Stomach (tissue), 9 donors: ENCODE measurements around the gene TMPRSS3. TPM values are rescaled to one million over a fixed set of nuclear protein-coding genes. Genes with fewer than 3 reads are reported as not detected.

ENCODE experiments used
- DNase-seq, 2 donors: peaks; one replicate each; pipeline versions ENCODE4 v3.0.0 to v3.0.0-alpha.2; 2013 to 2019
- H3K27ac ChIP-seq, 5 donors: fragments of 200-600 bp in 4 of 5; sonication (generic) in 4 of 5; one replicate each; pipeline ENCODE4 v1.5.1; 2013 to 2019; ENCODE audit warnings: mild to moderate bottlenecking in 1 of 5, moderate library complexity in 1 of 5
- H3K27me3 ChIP-seq, 3 donors: fragments of 200-600 bp; sonication (generic); one replicate each; pipeline ENCODE4 v1.5.1; 2017 to 2019; ENCODE audit warnings: mixed run types in 1 of 3
- H3K36me3 ChIP-seq, 4 donors: fragments of 200-600 bp; sonication (generic); 1 replicate in 3 of 4; 2 replicates in 1 of 4; pipeline ENCODE4 v1.5.1; 2016 to 2019
- H3K4me1 ChIP-seq, 4 donors: fragments of 200-600 bp; sonication (generic); one replicate each; pipeline ENCODE4 v1.5.1; 2016 to 2019
- H3K4me3 ChIP-seq, 4 donors: fragments of 200-600 bp; sonication (generic) in 3 of 4; one replicate each; pipeline ENCODE4 v1.5.1; 2016 to 2019; ENCODE audit warnings: mild to moderate bottlenecking in 1 of 4
- H3K9me3 ChIP-seq, 4 donors: fragments of 200-600 bp; sonication (generic); one replicate each; pipeline ENCODE4 v1.5.1; 2016 to 2019
- CTCF ChIP-seq, 7 experiments: fragments of 450-650 bp in 4 of 7; fragments of 200-600 bp in 3 of 7; sonication (generic) in 3 of 7; IDR thresholded peaks; one replicate each; pipeline ENCODE4 v1.5.1; 2016 to 2019; ENCODE audit warnings: antibody characterized with exemption in 7 of 7, control low read depth in 2 of 7, mild to moderate bottlenecking in 1 of 7
- EP300 ChIP-seq: sonication (generic); formaldehyde crosslinking; IDR thresholded peaks from one replicate; pipeline ENCODE4 v1.6.1; 2017; ENCODE audit warnings: antibody characterized with exemption
- POLR2A ChIP-seq, 4 donors: fragments of 450-650 bp; IDR thresholded peaks; one replicate each; pipeline ENCODE4 v1.6.1; 2016; ENCODE audit warnings: antibody characterized with exemption in 4 of 4, control low read depth in 2 of 4, mild to moderate bottlenecking in 1 of 4, moderate library complexity in 1 of 4
- POLR2AphosphoS5 ChIP-seq, 3 donors: sonication (generic); formaldehyde crosslinking; IDR thresholded peaks; one replicate each; pipeline ENCODE4 v1.6.1; 2016; ENCODE audit warnings: antibody characterized with exemption in 3 of 3
- WGBS, 5 donors: extraction: QIAGEN DNeasy Blood & Tissue Kit in 3 of 5; methylation state at CpG; one replicate each; pipeline versions ENCODE4 v1.1.5 to v1.1.7; 2013 to 2018; 5-methylcytosine and 5-hydroxymethylcytosine counted together
- intact Hi-C: fragments of 100-400 bp; cut with DNase I; formaldehyde crosslinking; loops from one replicate; pipeline ENCODE4 v1.15.1; 2023; ENCODE audit warnings: low total_unique reads
- polyA plus RNA-seq, 3 donors: library from polyadenylated mRNA; stranded (reverse); fragments of 200-250 nt; gene quantifications; one replicate each; pipeline ENCODE4 v1.2.3, GENCODE V29; 2013
- total RNA-seq, 5 donors: library from RNA; depleted of rRNA; stranded (reverse); fragments of >200 nt; gene quantifications; one replicate each; pipeline versions ENCODE4 v1.1.0 to v1.2.3, GENCODE V29; 2014 to 2016
- donor health status: healthy with polysubstance abuse.
- donor health status: Bipolar disorder and iron deficiency.
- donor health status: healthy.

TMPRSS3 gene
- total and polyA plus RNA-seq, 8 donors: 0.45 to 37.9 (median 3.9) TPM; not detected in 1

- intact Hi-C loops: no loop called here
- WGBS, 5 donors: 76 to 89% (median 86%) methylated on average over 16 to 17 of the region's 17 CpGs
- H3K9me3 ChIP-seq: peaks cover 0 to 12% (median 5%) of the 10 kb centered on the region in 4 donors
- no peaks in the 10 kb centered on the region for H3K36me3 ChIP-seq
- peaks cover 0 to 39% (median 0%) of the 10 kb centered on the region in 3 donors for H3K27me3 ChIP-seq
- DNase-seq: no peak
- TF ChIP-seq POLR2A (IDR thresholded peaks at IDR 0.05): no peak
- TF ChIP-seq CTCF (IDR thresholded peaks at IDR 0.05): no peak
- no peak for TF ChIP-seq POLR2AphosphoS5 (IDR thresholded peaks at IDR 0.05)
- TF ChIP-seq EP300: no peak
- H3K4me3 ChIP-seq: no peak overlapping the region
- peaks cover 13 to 33% (median 23%) of the 10 kb centered on the region in 4 donors for H3K4me1 ChIP-seq
- no peak overlapping the region for H3K27ac ChIP-seq
Measured at GRCh38 chr21:42379426-42380215, 16.2 kb downstream of the TMPRSS3 start.

DNA sequence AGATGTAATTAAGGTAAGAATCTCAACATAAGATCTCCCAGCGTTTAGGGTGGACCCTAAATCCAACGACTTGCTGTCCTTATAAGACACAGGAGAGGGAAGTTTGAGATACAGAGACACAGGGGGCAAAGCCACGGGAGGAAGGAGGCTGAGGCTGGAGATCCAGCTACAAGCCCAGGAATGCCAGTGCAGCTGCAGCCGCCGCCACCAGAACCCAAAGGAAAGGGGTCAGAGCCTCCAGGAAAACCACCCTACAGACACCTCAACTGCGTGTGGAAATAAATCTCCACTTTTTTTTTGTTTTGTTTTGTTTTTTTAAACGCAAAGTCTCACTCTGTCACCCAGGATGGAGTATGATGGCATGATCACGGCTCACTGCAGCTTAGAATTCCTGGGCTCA, 17.4 kb downstream of the TMPRSS3 start:
- WGBS, 5 donors: 79 to 93% (median 84%) methylated on average over 8 of the region's 8 CpGs
- no peak for TF ChIP-seq CTCF (IDR thresholded peaks at IDR 0.05)
- no peak for TF ChIP-seq EP300
- TF ChIP-seq POLR2A (IDR thresholded peaks at IDR 0.05): no peak
- TF ChIP-seq POLR2AphosphoS5 (IDR thresholded peaks at IDR 0.05): no peak
- intact Hi-C loops: no loop called here
- DNase-seq: no peak
- Histone ChIP-seq H3K4me1 (peaks cover 13 to 25% (median 19%) of the 10 kb centered on the region in 4 donors), H3K4me3 (no peak overlapping the region), H3K36me3 (peaks cover 0 to 2% (median 0%) of the 10 kb centered on the region in 4 donors), H3K9me3 (peaks cover 0 to 12% (median 5%) of the 10 kb centered on the region in 4 donors), H3K27me3 (peaks cover 0 to 47% (median 0%) of the 10 kb centered on the region in 3 donors), H3K27ac (no peak overlapping the region)

GRCh38 chr21:42377951-42378340, 17.9 kb downstream of the TMPRSS3 start:
- WGBS, 5 donors: 90 to 95% (median 93%) methylated on average over 5 of the region's 5 CpGs
- intact Hi-C loops: no loop called here
- Histone ChIP-seq H3K27ac (no peak overlapping the region), H3K4me3 (no peak overlapping the region), H3K9me3 (peaks cover 0 to 12% (median 5%) of the 10 kb centered on the region in 4 donors), H3K4me1 (peaks cover 13 to 25% (median 19%) of the 10 kb centered on the region in 4 donors), H3K36me3 (peaks cover 0 to 4% (median 0%) of the 10 kb centered on the region in 4 donors), H3K27me3 (peaks cover 0 to 46% (median 0%) of the 10 kb centered on the region in 3 donors)
- no peak for DNase-seq
- TF ChIP-seq EP300 (no peak), CTCF (IDR thresholded peaks at IDR 0.05) (no peak), POLR2AphosphoS5 (IDR thresholded peaks at IDR 0.05) (no peak), POLR2A (IDR thresholded peaks at IDR 0.05) (no peak)

- Histone ChIP-seq H3K4me3 (no peak overlapping the region), H3K27me3 (peaks cover 0 to 46% (median 0%) of the 10 kb centered on the region in 3 donors), H3K9me3 (peaks cover 0 to 9% (median 4%) of the 10 kb centered on the region in 4 donors), H3K36me3 (peaks cover 0 to 4% (median 0%) of the 10 kb centered on the region in 4 donors), H3K27ac (peak overlapping the region in 3 of 5 donors; percentile 15 to 82 (median 41)), H3K4me1 (peaks cover 13 to 25% (median 19%) of the 10 kb centered on the region in 4 donors)
- intact Hi-C loops: no loop called here
- 78 to 87% (median 87%) methylated on average over 24 of the region's 24 CpGs for WGBS, 5 donors
- DNase-seq: no peak
- TF ChIP-seq EP300 (no peak), CTCF (IDR thresholded peaks at IDR 0.05) (no peak), POLR2AphosphoS5 (IDR thresholded peaks at IDR 0.05) (no peak), POLR2A (IDR thresholded peaks at IDR 0.05) (no peak)
Measured at GRCh38 chr21:42377211-42377950, 18.5 kb downstream of the TMPRSS3 start.
